Activated CD4-positive, CD25-positive, alpha-beta regulatory T cell treated with anti-CD3 and anti-CD28 coated beads, Interleukin-2, amount 50 U/mL, for 16 hours (primary cell): ENCODE measurements around the gene CIRBP.
"Not testable (repeated sequence)": the region's sequence is repeated elsewhere in the genome, so short reads cannot be mapped to it uniquely, and the experiment has no call there.

Source experiments
- DNase-seq: peaks from one replicate; pipeline ENCODE4 v3.0.0-alpha.2; 2020; ENCODE audit warnings: low read depth, low spot score

Gene CIRBP

GRCh38 chr19:1290703-1291651 is 21.8 kb downstream of the CIRBP start:
- no peak for DNase-seq

- DNase-seq, result no peak
Observed at GRCh38 chr19:1291761-1292418, 22.8 kb downstream of the CIRBP start.

- DNase-seq, result no peak
Observed at GRCh38 chr19:1292419-1293151, 23.5 kb downstream of the CIRBP start.

- no peak for DNase-seq
Observed at GRCh38 chr19:1293782-1294604, 24.9 kb downstream of the CIRBP start.

GRCh38 chr19:1294688-1295087 is 25.6 kb downstream of the CIRBP start:
- no peak for DNase-seq

- no peak for DNase-seq
Observed at GRCh38 chr19:1295169-1296012, 26.3 kb downstream of the CIRBP start.

- DNase-seq, result no peak
Observed at GRCh38 chr19:1296078-1296477, 26.9 kb downstream of the CIRBP start.

- no peak for DNase-seq
Observed at GRCh38 chr19:1296575-1297271, 27.6 kb downstream of the CIRBP start.

GRCh38 chr19:1298235-1298634 is 29.1 kb downstream of the CIRBP start:
- DNase-seq, result no peak

GRCh38 chr19:1299801-1300200 is 30.7 kb downstream of the CIRBP start:
- DNase-seq, result no peak

- no peak for DNase-seq
Observed at GRCh38 chr19:1300744-1301490, 31.8 kb downstream of the CIRBP start.

- DNase-seq, result no peak
Observed at GRCh38 chr19:1302533-1303239, 33.6 kb downstream of the CIRBP start.

GRCh38 chr19:1304197-1304924 is 35.2 kb downstream of the CIRBP start:
- DNase-seq, result no peak

GRCh38 chr19:1305354-1305753 is 36.2 kb downstream of the CIRBP start:
- not testable (repeated sequence) for DNase-seq

GRCh38 chr19:1307320-1307719 is 38.2 kb downstream of the CIRBP start:
- no peak for DNase-seq

- DNase-seq, result no peak
Observed at GRCh38 chr19:1307755-1308303, 38.7 kb downstream of the CIRBP start.

GRCh38 chr19:1308718-1309117 is 39.6 kb downstream of the CIRBP start:
- no peak for DNase-seq
